RKO (cell line): ENCODE data around the gene SEMA5A.
A peak's percentile ranks its signal among the peaks of the same experiment; 100 is the strongest.

Experiments
- DNase-seq: peaks from one replicate; pipeline ENCODE4 v3.0.0-alpha.2; 2016; ENCODE audit warnings: low spot score

The SEMA5A gene

DNA sequence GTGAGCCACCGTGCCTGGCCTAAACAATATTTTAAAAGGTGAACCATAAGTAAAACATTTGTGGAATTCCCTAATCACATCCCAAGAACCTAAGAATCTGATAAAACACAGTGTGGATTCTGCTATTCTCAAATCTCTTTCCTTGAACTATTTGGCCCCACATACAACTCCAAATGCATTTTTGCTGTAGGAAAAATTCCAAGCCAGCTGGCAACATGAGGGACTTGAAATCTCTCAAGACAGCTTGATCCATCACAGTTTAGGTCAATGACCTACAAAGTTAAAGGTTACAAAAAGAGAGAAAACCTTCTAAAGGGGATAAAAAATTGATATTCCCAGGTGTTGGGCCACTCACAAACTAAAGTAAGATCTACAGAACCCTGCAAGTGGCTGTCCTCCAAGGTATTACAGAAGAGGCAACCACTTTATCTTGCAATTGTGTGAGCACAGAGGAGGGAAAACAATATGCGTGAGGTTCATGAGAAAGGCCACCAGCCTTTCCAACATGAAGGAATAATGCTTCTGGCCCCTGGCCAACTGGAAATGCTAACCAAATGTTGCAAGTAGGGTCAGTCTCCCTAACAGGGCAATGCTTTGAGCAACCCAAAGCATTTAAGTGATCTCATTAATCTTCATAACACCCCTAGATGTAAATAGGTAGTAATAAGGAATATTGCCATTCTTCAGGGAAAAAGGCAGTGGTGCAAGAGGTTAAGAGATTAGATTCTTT is 221.4 kb downstream of the SEMA5A start:
- no peak for DNase-seq

DNA sequence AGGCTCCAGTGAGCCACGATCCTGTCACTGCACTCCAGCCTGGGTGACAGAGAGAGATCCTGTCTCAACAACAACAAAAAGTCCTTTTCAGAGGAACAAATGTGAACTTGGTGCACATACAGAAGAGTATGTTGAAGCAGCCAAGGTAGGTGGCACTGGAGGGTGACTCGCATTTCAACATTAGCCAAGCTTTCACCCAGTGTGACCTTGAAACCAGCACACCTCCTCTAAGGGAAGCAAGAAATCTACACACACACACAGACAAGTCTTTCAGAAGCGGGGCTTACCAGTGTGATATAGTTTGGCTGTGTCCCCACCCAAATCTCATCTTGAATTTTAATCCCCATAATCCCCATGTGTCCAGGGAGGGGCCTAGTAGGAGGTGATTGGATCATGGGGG is 225.2 kb downstream of the SEMA5A start:
- no peak for DNase-seq

- no peak for DNase-seq
Observed at GRCh38 chr5:9318031-9318430, 227.8 kb downstream of the SEMA5A start.

DNA sequence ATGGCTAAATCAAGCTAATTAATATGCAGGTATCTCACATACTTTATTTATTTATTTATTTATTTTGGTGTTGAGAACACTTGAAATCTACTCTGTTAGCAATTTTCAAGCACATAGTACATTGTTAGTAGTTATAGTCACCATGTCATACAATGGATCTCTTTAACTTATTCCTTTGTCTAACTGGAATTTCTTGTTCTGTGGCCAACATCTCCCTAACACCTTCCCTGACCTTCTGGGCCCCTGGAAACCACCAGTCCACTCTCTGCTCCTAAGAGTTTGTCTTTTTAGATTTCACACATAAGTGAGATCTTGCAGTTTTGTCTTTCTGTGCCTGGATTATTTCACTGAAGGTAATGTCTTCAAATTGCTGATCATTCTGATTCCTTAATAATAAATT is 229.1 kb downstream of the SEMA5A start:
- DNase-seq, result no peak

DNA sequence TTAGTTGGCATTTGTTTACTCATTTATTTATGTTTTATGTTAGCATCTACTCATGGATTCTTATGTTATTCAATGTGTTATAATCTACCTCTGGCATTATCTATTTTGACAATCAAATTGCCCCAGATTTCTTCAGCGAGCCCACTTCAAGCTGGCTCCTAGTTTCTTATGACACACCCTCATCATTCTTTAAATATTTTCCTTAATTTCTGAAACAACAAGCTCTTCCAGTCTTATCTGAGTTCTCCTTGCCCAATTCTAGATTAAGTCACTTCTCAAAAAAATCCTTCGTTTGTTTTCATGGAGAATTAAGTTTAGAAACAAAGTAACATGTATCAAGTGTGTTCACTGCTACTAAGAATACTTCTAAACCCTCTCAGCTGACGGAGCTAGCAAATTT is 229.8 kb downstream of the SEMA5A start:
- DNase-seq, result no peak

- no peak for DNase-seq
Observed at GRCh38 chr5:9314558-9314957, 231.3 kb downstream of the SEMA5A start.

- DNase-seq, result no peak
Observed at GRCh38 chr5:9313751-9314150, 232.1 kb downstream of the SEMA5A start.

DNA sequence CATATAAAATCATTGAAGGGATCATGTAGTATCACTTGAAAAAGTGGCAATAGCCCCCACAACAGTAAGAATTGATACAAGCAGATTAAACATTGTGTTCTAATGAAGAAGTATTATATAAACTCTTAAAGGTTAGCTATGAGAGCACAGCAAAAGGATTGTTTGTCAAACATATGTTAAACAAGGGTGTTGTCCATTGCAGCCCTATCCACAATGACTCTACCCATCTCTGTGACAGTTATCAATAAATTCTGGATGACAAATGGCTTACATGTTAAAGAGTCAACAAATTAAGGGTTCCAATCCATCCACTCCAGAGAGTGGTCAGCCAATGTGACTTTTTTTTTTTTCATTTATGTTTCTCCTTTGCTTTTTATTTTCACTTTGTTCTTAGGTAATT is 238.7 kb downstream of the SEMA5A start:
- DNase-seq, result no peak

- no peak for DNase-seq
Observed at GRCh38 chr5:9302218-9302617, 243.7 kb downstream of the SEMA5A start.

DNA sequence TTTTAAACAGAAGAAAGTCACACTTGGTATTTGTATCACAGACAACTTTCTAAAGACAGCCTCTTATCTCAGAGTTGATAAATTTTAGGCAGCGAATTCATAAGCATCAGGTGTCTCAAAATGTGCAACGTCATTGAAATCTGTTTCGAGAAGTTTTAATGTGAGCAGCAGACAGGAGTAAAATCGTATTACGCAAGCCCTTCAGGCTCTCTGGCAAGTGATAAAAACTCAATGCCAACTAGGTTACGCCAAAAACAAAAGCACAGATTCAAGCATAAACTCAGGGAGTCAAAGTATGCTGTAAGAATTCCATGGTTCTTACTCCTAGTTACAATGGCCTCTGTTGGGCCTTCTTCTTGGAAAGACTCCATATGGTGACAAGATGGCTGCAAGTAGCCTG is 244.7 kb downstream of the SEMA5A start:
- DNase-seq, result no peak

DNA sequence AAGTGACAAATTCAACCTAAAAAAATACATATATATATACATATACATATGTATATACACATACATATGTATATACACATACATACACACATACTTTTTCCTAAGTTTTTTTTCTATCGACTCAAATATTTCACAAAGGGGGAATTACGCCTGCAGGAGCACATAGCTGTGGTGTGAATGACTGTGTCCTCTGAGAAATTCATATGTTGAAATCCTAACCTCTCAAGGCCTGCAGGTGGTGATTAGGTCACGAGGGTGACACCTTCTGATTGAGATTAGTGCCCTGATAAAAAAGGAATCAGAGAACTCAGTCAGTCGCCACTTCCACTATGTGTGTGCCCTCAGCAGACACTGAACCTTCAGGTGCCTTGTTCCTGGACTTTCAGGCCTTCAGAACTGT is 248.7 kb downstream of the SEMA5A start:
- no peak for DNase-seq

DNA sequence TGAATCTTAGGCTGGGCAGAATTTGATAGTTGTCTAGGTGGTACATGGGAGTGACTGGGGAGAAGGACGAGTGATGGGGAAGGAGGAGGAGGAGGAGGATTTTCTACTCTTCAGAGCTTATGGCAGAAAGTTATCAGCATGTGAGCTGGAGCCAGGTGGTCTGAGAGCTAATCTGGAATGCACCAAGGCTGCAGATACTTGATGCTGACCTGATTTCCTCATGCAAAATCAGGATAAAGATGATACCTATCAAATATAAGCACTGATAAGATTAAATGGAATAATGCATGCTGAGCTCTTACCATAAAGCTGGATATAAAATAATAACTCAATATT is 250.4 kb downstream of the SEMA5A start:
- DNase-seq, result no peak

DNA sequence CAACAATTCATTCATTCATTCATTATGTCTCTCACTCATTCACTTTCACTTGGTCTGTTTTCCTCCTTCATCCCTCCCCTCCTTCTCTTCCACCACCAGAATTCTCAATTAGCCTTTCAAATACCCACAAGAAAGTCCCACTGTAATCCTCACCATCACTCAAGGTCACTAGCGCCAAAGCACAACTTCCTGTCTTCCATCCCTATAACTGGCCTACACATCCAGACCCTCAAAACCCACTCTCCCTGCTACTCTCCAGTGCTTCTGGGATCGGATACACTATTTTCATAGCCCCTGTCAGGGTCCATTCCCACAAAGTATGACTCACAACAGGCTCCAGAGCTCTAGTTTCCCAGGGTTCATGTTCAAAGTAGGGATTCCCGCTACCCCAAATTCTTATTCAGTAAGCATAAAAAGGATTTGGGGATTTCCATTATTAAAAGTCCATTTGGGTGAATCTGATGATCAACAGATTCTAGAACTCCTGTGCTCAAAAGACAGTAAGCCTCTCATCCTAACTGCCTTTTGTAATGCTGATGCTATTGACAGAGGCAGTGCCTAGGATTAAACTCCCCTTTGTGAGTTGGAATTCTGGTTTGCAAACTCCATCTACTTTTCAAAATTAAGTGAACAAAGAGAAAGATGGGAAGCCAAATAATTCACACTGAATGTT is 250.9 kb downstream of the SEMA5A start:
- DNase-seq, result no peak

- DNase-seq, result no peak
Observed at GRCh38 chr5:9288234-9288633, 257.6 kb downstream of the SEMA5A start.

DNA sequence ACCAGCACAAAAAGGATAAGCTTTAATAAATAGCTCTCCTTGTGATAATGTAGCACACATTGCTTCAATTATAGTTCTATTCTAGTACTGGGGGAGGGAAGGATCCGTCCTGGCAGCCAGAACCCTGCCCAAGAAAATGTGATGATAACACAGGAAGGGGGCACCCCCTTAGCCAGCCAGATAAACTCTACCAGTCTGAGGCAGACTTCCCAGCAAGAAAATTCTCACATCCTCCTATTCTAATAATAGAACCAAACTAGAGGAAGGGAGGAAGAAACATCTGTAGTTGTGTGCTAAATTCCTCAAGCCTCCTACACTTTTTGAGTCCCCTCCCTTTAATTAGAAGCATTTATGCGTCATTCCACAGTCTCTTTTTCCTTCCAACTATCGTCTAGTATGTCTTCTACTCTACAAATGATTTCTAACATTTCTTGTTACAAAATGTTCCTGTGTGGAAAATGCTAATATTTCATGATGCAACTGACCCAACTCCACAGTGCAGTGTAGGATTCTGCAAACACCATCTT is 261.0 kb downstream of the SEMA5A start:
- DNase-seq, result no peak

DNA sequence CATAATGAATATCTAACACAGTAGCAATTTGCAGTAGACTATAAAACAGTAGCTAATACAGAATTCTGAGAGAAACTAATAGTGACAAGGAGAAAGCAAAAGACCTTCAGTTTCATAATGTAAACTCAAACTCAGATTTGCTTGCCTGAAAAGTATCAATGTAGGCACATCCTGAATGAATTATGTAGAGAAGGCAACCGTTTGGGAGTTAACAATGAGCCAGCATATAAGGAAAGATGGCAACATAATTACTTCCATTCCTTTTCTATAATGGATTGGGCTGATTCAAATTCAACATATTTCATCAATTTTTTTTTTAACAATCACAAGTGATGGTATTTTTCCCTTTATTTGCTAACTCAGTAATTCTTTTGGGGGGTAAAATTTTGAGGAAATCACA is 261.6 kb downstream of the SEMA5A start:
- DNase-seq, result no peak

DNA sequence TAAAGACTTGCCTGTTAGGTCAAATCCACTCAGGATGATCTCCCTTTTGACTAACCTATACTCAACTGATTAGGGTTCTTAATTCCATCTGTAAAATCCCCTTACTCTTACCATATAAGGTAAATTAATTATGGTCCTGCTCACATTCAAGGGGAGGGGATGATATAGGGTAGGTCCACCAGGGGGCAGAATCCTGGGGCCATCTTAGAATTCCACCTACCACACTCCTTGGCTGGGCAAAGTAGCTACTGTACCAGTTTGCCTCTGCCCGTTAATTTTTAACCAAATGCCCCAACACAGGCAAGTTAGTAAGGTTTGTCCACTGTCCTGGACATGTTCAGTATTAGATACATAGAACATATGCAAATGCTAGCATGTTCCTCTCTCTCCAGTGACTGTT is 262.4 kb downstream of the SEMA5A start:
- DNase-seq, result no peak

DNA sequence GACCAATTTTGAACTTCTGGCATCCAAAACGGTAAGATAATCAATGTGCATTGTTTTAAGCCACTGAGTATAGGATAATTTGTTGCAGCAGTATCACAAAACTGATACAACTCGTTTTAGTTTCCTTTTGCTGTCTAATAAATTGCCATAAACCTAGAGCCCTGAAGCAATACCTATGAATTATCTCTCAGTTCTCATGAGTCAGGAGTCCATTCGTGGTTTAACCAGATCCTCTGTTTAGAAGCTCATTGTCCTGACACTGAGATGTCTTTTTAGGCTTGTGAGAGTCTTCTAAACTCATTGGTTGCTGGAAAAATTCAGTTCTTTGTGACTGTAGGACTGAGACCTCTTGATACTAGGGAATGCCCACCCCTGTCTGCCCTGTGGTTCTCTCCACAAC is 262.9 kb downstream of the SEMA5A start:
- no peak for DNase-seq

GRCh38 chr5:9282211-9282610 is 263.7 kb downstream of the SEMA5A start:
- no peak for DNase-seq

- DNase-seq, result no peak
Observed at GRCh38 chr5:9279774-9280173, 266.1 kb downstream of the SEMA5A start.

DNA sequence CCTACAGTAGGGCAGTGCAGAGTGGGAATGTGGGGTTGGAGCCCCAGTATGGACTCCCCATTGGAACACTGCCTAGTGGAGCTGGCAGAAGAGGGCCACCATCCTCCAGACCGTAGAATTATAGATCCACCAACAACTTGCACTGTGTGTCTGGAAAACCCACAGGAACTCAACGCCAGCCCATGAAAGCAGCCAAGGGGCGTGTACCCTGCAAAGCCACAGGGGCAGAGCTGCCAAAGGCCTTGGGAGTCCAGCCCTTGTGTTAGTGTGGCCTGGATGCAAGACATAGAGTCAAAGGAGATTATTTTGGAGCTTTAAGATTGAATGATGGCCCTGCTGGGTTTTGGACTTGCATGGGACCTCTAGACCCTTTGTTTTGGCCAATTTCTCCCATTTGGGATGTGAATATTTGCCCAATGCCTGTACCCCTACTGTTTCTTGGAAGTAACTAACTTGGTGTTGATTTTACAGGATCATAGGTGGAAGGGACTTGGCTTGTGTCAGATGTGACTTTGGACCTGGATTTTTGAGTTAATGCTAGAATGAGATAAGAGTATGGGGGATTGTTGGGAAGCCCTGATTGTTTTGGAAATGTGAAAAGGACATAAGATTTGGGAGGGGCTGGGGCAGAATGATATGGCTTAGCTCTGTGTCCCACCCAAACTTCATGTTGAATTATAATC is 266.8 kb downstream of the SEMA5A start:
- no peak for DNase-seq

DNA sequence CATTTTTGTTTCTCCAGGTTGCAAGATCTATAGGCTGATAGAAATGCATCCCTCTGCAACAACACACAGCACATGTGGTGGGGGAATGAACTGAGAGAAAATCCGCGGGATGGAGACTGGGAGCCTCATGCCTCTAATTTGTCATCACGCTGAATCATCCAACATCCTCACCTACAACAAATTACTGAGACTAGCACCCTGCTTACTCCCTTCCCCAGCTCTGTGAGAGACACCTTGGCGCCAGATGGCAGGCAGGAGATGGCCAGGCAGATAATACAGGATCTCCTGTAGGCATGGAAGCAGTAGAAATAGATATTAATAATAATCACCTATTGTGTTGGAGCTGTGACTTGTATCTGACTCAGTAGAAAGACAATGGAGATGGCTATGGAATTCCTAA is 276.9 kb downstream of the SEMA5A start:
- peak; percentile 2 for DNase-seq

DNA sequence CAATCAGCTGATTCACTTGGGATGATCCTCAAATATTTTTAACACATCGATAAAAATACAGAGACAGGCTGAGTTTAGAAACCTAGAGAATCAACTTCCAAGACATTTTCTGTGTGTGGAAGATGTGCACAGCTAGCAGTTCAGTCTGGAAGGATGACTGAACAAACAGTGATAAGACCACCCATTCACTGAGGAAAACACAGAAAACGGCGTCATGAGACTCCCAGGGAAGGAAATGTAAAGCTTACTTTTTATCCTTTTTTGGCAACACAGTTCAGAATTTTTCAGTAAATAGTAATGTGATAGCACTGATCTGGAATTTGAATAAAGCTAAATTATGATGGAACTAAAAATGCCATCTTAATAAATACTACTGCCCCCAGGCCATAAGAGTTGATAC is 277.6 kb downstream of the SEMA5A start:
- no peak for DNase-seq
